Kidney epithelial cell (primary cell): ENCODE data around the gene LIPT1. TPM values are rescaled to one million over a fixed set of nuclear protein-coding genes. Genes with fewer than 3 reads are reported as not detected.
A peak's percentile ranks its signal among the peaks of the same experiment; 100 is the strongest.

Experiments used
- DNase-seq: peaks from one replicate; pipeline ENCODE4 v3.0.0-alpha.2; 2010; ENCODE audit warnings: low read depth
- H3K27me3 ChIP-seq: 2 replicates; pipeline ENCODE4 v1.6.0; 2011; ENCODE audit warnings: low read length; ENCODE audit not compliant: control insufficient read depth, insufficient read depth
- H3K36me3 ChIP-seq: 2 replicates; pipeline ENCODE4 v1.5.1; 2011; ENCODE audit warnings: low read length; ENCODE audit not compliant: control insufficient read depth, insufficient read depth
- H3K4me3 ChIP-seq: 2 replicates; pipeline ENCODE4 v1.5.1; 2011; ENCODE audit warnings: low read depth, mild to moderate bottlenecking, control low read depth, low read length
- total RNA-seq: library from RNA; depleted of rRNA; stranded (reverse); fragments of >200 nt; gene quantifications from 2 replicates; pipeline ENCODE4 v1.2.3, GENCODE V29; 2015
- TF ChIP-seq, protein P1 (sequence below): IDR thresholded peaks from 2 replicates; pipeline ENCODE4 v1.5.1; 2011; ENCODE audit warnings: mild to moderate bottlenecking, moderate library complexity, low read length, control low read depth, inconsistent platforms; ENCODE audit not compliant: insufficient read depth, poor library complexity, severe bottlenecking

Gene LIPT1
- total RNA-seq: 4.5 and 5.3 TPM in 2 replicates

DNA sequence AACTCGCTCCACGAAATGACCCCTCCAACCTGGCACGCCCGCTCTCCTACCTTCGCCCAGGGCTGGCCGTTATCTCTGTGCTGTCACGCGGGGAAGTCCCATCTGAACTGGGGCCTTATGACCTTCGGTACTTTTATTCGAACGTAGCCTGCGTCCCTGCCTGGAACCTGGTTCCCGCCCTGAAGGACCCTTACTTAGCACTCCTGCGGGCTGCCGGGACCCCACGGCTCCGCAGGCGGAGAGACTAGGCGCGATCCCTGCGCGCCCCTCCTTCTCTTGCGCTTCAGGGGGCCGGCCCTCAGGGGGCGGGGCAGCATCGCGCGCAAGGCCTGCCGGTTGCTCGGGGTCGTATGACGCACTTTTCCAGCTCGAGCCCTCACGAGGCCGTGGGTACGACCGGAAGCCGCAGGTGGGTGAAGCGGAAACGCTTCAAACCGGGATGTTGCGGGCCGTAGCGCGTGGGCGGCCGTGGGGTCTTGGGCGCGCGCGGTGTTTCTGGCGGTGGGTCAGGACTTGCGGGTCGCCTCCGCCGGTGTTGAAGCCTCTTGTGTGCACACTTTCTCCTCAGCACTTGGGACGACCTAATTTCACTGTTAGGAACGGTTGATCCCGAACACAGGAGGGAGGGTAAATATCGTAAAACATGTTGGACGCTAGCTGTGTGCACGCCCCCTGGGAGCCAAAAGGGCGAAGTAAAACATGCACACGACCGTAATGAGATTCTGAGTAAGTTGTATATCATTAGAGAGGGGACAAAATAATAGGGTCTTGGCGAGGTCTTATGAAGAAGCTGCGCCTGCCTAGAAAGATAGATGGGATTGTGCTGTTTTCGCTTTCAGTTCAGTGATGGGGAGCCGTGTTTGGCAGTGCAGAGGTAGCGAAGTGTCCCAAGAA, at the start of gene LIPT1, which contains the start of gene TSGA10:
TSS of gene LIPT1 (plus strand) at position 325 of the 894 bp plus-strand sequence. CDS start 6,991 bp downstream, outside the sequence.
TSS of gene TSGA10 (minus strand) at position 300 of the 894 bp plus-strand sequence. CDS start 45,503 bp downstream, outside the sequence.
- Histone ChIP-seq H3K36me3 (no peaks in the 10 kb centered on the region), H3K4me3 (peak within 1 kb of the TSS; percentile 76), H3K27me3 (no peaks in the 10 kb centered on the region)
- DNase-seq: peak; percentile 63
- TF ChIP-seq, protein P1, sequence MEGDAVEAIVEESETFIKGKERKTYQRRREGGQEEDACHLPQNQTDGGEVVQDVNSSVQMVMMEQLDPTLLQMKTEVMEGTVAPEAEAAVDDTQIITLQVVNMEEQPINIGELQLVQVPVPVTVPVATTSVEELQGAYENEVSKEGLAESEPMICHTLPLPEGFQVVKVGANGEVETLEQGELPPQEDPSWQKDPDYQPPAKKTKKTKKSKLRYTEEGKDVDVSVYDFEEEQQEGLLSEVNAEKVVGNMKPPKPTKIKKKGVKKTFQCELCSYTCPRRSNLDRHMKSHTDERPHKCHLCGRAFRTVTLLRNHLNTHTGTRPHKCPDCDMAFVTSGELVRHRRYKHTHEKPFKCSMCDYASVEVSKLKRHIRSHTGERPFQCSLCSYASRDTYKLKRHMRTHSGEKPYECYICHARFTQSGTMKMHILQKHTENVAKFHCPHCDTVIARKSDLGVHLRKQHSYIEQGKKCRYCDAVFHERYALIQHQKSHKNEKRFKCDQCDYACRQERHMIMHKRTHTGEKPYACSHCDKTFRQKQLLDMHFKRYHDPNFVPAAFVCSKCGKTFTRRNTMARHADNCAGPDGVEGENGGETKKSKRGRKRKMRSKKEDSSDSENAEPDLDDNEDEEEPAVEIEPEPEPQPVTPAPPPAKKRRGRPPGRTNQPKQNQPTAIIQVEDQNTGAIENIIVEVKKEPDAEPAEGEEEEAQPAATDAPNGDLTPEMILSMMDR: no peak

DNA sequence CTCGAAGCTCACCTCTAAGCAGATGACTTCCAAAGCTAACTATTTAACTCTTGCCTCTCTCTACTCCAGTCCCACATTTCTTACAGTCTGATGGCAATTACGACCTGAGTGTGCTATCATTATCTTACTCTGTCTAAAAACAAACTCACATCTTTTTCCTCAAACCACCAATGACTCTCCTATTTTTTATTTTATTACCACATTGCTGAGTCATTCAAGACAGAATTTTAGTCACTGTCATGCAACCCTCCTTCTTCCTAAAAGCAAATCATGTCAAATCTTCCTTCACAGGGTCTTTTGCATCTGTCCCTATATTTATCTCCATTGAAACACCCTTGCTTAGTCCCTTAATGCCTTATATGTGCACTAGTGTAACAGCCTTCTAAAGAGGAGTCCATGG, 47.9 kb upstream of the LIPT1 start:
- H3K4me3 ChIP-seq: no peak overlapping the region
- no peak for DNase-seq

DNA sequence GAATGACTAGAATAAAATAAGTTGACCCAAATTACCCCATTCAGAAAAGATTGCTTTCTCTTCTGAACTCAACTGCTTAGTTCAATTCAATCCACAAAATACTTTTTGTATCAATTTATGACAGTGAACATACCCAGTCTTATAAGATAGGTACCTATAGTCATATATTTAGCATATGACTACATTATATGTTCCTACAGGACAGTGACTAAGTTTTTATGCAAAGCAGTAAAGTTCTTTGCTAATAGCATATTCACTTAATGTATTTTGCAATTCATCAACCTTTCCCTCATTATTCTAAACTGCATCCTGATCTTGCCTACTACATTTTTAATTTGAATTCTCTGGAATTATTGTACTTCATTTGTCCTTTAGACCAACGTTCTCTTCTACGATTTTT, 43.5 kb upstream of the LIPT1 start:
- Histone ChIP-seq H3K27me3 (no peaks in the 10 kb centered on the region), H3K4me3 (no peak overlapping the region), H3K36me3 (no peaks in the 10 kb centered on the region)
- no peak for DNase-seq
- TF ChIP-seq, protein P1: no peak

More for the DNA sequence above, 47.9 kb upstream of the LIPT1 start:
- H3K36me3 ChIP-seq: no peaks in the 10 kb centered on the region
- TF ChIP-seq, protein P1: no peak
- H3K27me3 ChIP-seq: no peaks in the 10 kb centered on the region

DNA sequence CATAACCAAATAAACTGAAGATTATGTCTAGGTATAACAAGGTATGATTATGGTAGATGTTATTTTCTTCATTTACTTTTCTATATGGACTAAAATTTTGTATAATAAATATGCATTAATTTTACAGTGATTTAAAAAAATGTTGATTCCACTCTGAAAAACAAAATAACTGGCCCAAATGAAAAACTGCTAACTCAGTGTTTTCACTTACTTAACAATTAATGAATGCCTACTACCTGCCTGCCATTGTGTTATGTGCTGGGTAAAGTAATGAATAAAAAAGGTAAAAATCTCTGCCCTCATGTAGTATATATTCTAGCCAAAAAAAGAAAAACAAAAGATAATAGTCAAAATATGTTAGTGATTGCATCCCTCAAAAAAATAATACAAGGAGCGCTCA, 42.8 kb upstream of the LIPT1 start:
- no peak for DNase-seq
- TF ChIP-seq, protein P1: no peak
- Histone ChIP-seq H3K36me3 (no peaks in the 10 kb centered on the region), H3K27me3 (no peaks in the 10 kb centered on the region), H3K4me3 (no peak overlapping the region)

DNA sequence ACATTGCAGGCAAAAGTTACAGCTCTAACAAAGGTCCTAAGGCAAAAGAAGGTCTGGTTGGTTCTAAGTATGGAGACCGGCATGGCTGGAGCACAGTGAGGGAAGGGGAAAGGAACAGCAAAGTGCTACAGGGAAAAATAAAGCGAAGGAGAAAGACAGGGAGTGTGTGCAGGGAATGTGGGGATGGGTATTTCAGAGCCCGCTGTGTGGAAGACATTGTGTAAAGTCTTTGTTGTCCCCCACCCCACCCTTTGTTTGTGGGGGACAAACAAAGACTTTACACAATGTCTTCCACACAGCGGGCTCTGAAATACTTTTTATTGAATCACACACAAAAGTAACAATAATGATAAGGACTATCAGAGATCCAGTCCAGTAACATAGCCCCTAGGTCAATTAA, 42.1 kb upstream of the LIPT1 start:
- no peaks in the 10 kb centered on the region for H3K36me3 ChIP-seq
- no peak for DNase-seq
- no peak overlapping the region for H3K4me3 ChIP-seq
- no peaks in the 10 kb centered on the region for H3K27me3 ChIP-seq
- TF ChIP-seq, protein P1: no peak
